GF-D8 (cell line): ENCODE data around the gene FXN.
"Not testable (repeated sequence)": the region's sequence is repeated elsewhere in the genome, so short reads cannot be mapped to it uniquely, and the experiment has no call there.

Experiments
- DNase-seq: peaks from one replicate; lab custom pipeline; 2025; lab: John Stamatoyannopoulos, UW

FXN gene

GRCh38 chr9:69070201-69070600 lies 34.6 kb downstream of the FXN start:
- DNase-seq: no peak

DNA sequence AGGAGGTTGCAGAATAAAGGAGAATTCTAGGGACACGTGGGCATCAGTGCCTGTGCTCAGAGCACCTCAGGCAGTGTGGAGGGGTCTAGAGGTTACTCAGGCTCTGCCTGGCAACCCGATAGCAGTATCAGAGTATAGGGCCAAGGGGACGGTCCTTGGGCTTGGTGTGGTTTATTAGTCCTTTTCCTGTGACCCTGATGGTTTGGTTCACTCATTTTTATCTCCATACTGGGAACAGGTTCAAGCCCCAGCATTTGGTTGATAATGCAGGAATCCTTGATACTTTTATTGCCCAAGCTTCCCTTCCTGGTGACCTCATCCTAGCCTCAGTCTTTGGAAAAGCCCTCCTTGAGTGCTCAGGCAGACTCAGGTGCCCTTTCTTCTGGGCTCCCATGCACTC lies 35.5 kb downstream of the FXN start:
- DNase-seq: no peak

DNA sequence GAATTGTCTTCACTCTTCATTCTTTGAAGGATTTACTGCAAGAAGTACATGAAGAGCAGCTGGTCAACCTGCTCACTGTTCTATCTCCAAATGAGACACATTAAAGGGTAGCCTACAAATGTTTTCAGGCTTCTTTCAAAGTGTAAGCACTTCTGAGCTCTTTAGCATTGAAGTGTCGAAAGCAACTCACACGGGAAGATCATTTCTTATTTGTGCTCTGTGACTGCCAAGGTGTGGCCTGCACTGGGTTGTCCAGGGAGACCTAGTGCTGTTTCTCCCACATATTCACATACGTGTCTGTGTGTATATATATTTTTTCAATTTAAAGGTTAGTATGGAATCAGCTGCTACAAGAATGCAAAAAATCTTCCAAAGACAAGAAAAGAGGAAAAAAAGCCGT lies 37.6 kb downstream of the FXN start:
- DNase-seq: no peak

DNA sequence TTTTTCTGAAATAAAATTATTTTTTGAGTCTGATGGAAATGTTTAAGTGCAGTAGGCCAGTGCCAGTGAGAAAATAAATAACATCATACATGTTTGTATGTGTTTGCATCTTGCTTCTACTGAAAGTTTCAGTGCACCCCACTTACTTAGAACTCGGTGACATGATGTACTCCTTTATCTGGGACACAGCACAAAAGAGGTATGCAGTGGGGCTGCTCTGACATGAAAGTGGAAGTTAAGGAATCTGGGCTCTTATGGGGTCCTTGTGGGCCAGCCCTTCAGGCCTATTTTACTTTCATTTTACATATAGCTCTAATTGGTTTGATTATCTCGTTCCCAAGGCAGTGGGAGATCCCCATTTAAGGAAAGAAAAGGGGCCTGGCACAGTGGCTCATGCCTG lies 39.2 kb downstream of the FXN start:
- DNase-seq: no peak

DNA sequence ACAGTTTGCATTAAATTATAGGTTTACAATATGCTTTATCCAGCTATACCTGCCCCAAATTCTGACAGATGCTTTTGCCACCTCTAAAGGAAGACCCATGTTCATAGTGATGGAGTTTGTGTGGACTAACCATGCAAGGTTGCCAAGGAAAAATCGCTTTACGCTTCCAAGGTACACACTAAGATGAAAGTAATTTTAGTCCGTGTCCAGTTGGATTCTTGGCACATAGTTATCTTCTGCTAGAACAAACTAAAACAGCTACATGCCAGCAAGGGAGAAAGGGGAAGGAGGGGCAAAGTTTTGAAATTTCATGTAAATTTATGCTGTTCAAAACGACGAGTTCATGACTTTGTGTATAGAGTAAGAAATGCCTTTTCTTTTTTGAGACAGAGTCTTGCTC lies 41.0 kb downstream of the FXN start:
- no peak for DNase-seq

- no peak for DNase-seq
These were observed 42.5 kb downstream of the FXN start for GRCh38 chr9:69078069-69078468.

DNA sequence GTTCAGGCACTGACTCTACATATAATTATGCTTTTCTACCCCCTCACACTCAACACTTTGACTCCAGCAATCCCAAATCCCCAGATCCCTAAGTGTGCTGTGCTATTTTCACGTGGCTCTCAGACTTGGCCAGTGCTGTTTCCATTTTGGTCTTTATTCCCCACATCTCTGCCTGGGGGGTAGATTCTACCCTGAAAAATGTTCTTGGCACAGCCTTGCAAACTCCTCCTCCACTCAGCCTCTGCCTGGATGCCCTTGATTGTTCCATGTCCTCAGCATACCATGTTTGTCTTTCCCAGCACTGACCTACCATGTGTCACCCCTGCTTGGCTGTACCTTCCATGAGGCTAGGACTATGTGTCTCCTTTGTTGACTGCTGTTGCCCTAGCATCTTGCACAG lies 43.0 kb downstream of the FXN start:
- no peak for DNase-seq

GRCh38 chr9:69079186-69079585 lies 43.6 kb downstream of the FXN start:
- no peak for DNase-seq

GRCh38 chr9:69081261-69081660 lies 45.7 kb downstream of the FXN start:
- DNase-seq: no peak

GRCh38 chr9:69083321-69083720 lies 47.8 kb downstream of the FXN start:
- DNase-seq: no peak

- DNase-seq: no peak
These were observed 50.2 kb downstream of the FXN start for GRCh38 chr9:69085569-69086283.

DNA sequence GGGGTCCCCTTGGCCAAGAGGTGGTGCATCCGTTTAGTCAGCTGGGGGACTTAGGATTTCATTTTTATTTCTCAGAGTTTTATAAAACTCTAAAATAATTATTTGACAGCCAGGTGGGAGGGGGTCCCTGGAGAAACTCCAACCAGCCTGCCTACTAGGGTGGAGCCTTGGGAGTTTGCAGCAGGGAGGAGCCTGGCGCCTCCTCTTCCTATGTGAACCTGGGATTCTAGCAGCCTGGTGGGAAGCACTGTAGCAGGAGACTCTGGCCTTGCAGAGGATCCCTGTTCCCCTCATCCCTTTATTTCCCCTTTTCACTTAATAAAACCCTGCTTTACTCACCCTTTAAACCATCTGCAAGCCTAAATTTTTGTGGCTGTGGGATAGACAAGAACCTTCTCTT lies 50.8 kb downstream of the FXN start:
- DNase-seq: no peak

GRCh38 chr9:69086769-69087168 lies 51.2 kb downstream of the FXN start:
- no peak for DNase-seq

- DNase-seq: no peak
These were observed 53.5 kb downstream of the FXN start for GRCh38 chr9:69089082-69089481.

- DNase-seq: no peak
These were observed 53.9 kb downstream of the FXN start for GRCh38 chr9:69089491-69089890.

- no peak for DNase-seq
These were observed 54.7 kb downstream of the FXN start for GRCh38 chr9:69090140-69090750.

- DNase-seq: no peak
These were observed 55.4 kb downstream of the FXN start for GRCh38 chr9:69090946-69091345.

- no peak for DNase-seq
These were observed 58.0 kb downstream of the FXN start for GRCh38 chr9:69093471-69094103.

GRCh38 chr9:69094361-69095135 lies 59.0 kb downstream of the FXN start:
- not testable (repeated sequence) for DNase-seq

GRCh38 chr9:69097064-69097463 lies 61.5 kb downstream of the FXN start:
- DNase-seq: no peak

GRCh38 chr9:69097923-69098593 lies 62.5 kb downstream of the FXN start:
- no peak for DNase-seq

DNA sequence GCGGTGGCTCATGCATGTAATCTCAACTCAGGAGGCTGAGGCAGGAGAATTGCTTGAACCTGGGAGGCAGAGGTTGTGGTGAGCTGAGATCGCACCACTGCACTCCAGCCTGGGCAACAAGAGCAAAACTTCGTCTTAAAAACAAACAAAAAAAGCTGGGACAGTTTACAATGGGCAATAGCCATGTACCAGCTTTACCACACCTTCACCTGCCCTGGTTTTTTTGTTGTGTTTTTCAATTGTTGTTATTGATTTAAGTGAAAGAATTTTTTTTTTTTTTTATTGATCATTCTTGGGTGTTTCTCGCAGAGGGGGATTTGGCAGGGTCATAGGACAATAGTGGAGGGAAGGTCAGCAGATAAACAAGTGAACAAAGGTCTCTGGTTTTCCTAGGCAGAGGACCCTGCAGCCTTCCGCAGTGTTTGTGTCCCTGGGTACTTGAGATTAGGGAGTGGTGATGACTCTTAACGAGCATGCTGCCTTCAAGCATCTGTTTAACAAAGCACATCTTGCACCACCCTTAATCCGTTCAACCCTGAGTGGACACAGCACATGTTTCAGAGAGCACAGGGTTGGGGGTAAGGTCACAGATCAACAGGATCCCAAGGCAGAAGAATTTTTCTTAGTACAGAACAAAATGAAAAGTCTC lies 67.9 kb downstream of the FXN start:
- DNase-seq: not testable (repeated sequence)
